MM.1S (cell line): ENCODE results near the gene TMEM59L.

Source experiments
- DNase-seq: peaks from one replicate; pipeline ENCODE4 v3.0.0-alpha.2; 2015
- H2AFZ ChIP-seq: fragments of 300-600 bp; sonication (generic); 2 replicates; pipeline ENCODE4 v1.6.0; 2016; ENCODE audit warnings: antibody characterized with exemption, low read length
- H3F3A ChIP-seq: fragments of 300-600 bp; sonication (generic); 2 replicates; pipeline ENCODE4 v1.6.1; 2016; ENCODE audit warnings: mild to moderate bottlenecking, antibody characterized with exemption, low read length, moderate library complexity, mixed read lengths; ENCODE audit not compliant: insufficient read depth
- H3K27ac ChIP-seq: fragments of 300-600 bp; sonication (generic); 2 replicates; pipeline ENCODE4 v1.5.1; 2016; ENCODE audit warnings: mild to moderate bottlenecking, low read length
- H3K27me3 ChIP-seq: fragments of 300-600 bp; sonication (generic); replicated peaks from 2 replicates; pipeline ENCODE4 v1.6.0; 2016; ENCODE audit warnings: low read length; ENCODE audit not compliant: insufficient read depth
- H3K36me3 ChIP-seq: fragments of 300-600 bp; sonication (generic); replicated peaks from 2 replicates; pipeline ENCODE4 v1.6.1; 2016; ENCODE audit warnings: mild to moderate bottlenecking, low read length, mixed read lengths; ENCODE audit not compliant: insufficient read depth
- H3K4me1 ChIP-seq: fragments of 300-600 bp; sonication (generic); 2 replicates; pipeline ENCODE4 v1.6.1; 2016; ENCODE audit warnings: low read length, mixed read lengths
- H3K4me2 ChIP-seq: fragments of 300-600 bp; sonication (generic); 2 replicates; pipeline ENCODE4 v1.6.0; 2016; ENCODE audit warnings: low read depth, low read length
- H3K4me3 ChIP-seq: fragments of 300-600 bp; sonication (generic); 2 replicates; pipeline ENCODE4 v1.5.1; 2016; ENCODE audit warnings: low read length, mixed read lengths
- H3K79me2 ChIP-seq: fragments of 300-600 bp; sonication (generic); 2 replicates; pipeline ENCODE4 v1.6.1; 2016; ENCODE audit warnings: mixed run types, low read length, mixed read lengths
- H3K9ac ChIP-seq: fragments of 300-600 bp; sonication (generic); 2 replicates; pipeline ENCODE4 v1.6.1; 2016; ENCODE audit warnings: low read length, mixed read lengths
- H3K9me2 ChIP-seq: fragments of 300-600 bp; sonication (generic); replicated peaks from 2 replicates; pipeline ENCODE4 v1.6.1; 2016; ENCODE audit warnings: mild to moderate bottlenecking, low read length, mixed read lengths; ENCODE audit not compliant: insufficient read depth
- H3K9me3 ChIP-seq: fragments of 300-600 bp; sonication (generic); replicated peaks from 2 replicates; pipeline ENCODE4 v1.6.1; 2016; ENCODE audit warnings: mild to moderate bottlenecking, low read length, mixed read lengths; ENCODE audit not compliant: insufficient read depth
- H4K20me1 ChIP-seq: fragments of 300-600 bp; sonication (generic); 2 replicates; pipeline ENCODE4 v1.6.1; 2016; ENCODE audit warnings: mild to moderate bottlenecking, low read length, moderate library complexity, mixed read lengths; ENCODE audit not compliant: insufficient read depth
- CTCF ChIP-seq: fragments of 300-600 bp; sonication (generic); IDR thresholded peaks from 2 replicates; pipeline ENCODE4 v1.5.1; 2016; ENCODE audit warnings: antibody characterized with exemption, low read length, mixed read lengths
- EZH2 ChIP-seq: fragments of 300-600 bp; sonication (generic); optimal IDR thresholded peaks from 2 replicates; pipeline ENCODE3; 2017; ENCODE audit warnings: low read depth, mild to moderate bottlenecking, antibody characterized with exemption, low read length, mixed read lengths
- EZH2phosphoT487 ChIP-seq: fragments of 300-600 bp; sonication (generic); IDR thresholded peaks from 2 replicates; pipeline ENCODE4 v1.6.1; 2018; ENCODE audit warnings: antibody characterized with exemption, low read length

The TMEM59L gene

DNA sequence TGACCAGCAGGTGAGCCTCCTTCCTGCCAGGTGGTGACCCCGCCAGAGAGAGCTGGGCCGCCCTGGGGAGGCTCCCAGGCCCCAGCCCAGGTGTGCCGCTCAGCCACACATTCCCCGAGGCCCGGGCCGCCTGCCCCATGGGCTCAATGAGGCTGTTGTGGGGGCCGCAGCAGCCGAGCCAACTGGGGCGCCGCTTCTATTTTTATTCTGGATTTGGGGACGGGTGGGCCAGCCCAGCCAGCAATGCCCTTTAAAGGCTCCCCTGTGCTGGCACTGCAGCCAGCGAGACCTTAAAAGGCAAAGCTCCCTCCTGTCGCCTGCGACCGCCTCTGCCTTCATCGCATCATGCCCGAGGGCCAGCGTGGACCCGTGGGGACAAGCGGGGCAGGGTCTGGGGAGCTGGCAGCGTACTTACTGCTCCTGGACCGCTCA, 53.1 kb downstream of the TMEM59L start:
- Histone ChIP-seq H3K79me2 (no peaks in the 10 kb centered on the region), H3K36me3 (no peaks in the 10 kb centered on the region; the same call in 1 of the 2 replicates), H3K9me3 (no peaks in the 10 kb centered on the region), H3K9me2 (no peaks in the 10 kb centered on the region), H3F3A (no peaks in the 10 kb centered on the region), H3K4me3 (no peak overlapping the region), H3K27me3 (no peaks in the 10 kb centered on the region), H3K27ac (no peak overlapping the region), H3K4me2 (no peak overlapping the region), H3K4me1 (no peaks in the 10 kb centered on the region), H3K9ac (no peak overlapping the region), H2AFZ (no peak overlapping the region), H4K20me1 (no peaks in the 10 kb centered on the region)
- TF ChIP-seq EZH2phosphoT487 (no peak), EZH2 (no peak), CTCF (no peak)
- no peak for DNase-seq

DNA sequence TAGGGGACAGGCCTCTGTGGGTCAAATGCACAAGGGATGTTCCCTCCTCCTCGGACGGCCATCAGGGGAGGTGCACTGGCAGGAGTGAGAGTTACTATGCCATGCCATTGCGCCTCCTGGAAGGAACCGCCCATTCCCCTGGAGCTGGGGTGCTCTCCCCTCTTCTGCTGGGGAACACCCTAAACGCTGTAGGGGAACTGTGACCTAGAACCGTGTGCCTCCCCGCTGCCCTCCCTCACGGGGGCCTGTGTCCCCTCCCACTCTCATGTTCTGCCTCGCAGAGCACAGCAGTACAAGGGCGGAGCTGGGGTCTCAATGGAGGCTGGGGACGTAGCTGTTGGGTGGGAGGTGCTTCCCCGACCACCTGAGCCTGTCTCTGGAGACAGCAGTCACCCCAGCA, 53.6 kb downstream of the TMEM59L start:
- H3K9me3 ChIP-seq: no peaks in the 10 kb centered on the region
- H3K4me2 ChIP-seq: no peak overlapping the region
- no peaks in the 10 kb centered on the region for H3K9me2 ChIP-seq
- no peak for DNase-seq
- no peak overlapping the region for H2AFZ ChIP-seq
- no peak overlapping the region for H3K27ac ChIP-seq
- no peak overlapping the region for H3K9ac ChIP-seq
- H3K36me3 ChIP-seq: no peaks in the 10 kb centered on the region; the same call in 1 of the 2 replicates
- TF ChIP-seq CTCF: no peak
- no peak for TF ChIP-seq EZH2
- no peak for TF ChIP-seq EZH2phosphoT487
- H3K4me1 ChIP-seq: no peaks in the 10 kb centered on the region
- no peaks in the 10 kb centered on the region for H3K79me2 ChIP-seq
- no peak overlapping the region for H3K4me3 ChIP-seq
- H3K27me3 ChIP-seq: no peaks in the 10 kb centered on the region
- H4K20me1 ChIP-seq: no peaks in the 10 kb centered on the region
- H3F3A ChIP-seq: no peaks in the 10 kb centered on the region

DNA sequence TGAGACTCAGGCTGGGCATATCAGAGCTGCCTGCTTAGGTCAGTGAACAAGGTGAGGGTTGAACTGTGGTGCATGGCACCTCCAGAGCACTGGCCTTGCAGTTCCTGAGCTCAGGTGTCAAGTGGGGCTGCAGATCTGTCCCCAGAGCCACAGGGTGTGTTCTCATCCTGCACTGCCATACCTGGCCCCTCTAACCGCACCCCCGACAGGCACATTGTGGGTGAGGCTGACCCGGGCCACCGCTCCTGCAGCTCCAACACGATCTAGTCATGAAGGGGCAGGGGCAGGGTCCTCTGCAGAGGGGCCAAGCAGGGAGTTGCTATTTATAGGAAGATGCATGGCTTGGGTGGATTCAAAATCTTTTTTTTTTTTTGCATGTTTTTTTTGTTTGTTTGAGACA, 54.1 kb downstream of the TMEM59L start:
- TF ChIP-seq CTCF: no peak
- TF ChIP-seq EZH2phosphoT487: no peak
- no peak for TF ChIP-seq EZH2
- Histone ChIP-seq H3K4me2 (no peak overlapping the region), H3K79me2 (no peaks in the 10 kb centered on the region)

More for the DNA sequence above, 54.1 kb downstream of the TMEM59L start:
- no peaks in the 10 kb centered on the region for H3F3A ChIP-seq
- no peaks in the 10 kb centered on the region for H3K4me1 ChIP-seq
- H3K36me3 ChIP-seq: no peaks in the 10 kb centered on the region; the same call in 1 of the 2 replicates
- no peak overlapping the region for H3K9ac ChIP-seq
- H3K27ac ChIP-seq: no peak overlapping the region
- no peaks in the 10 kb centered on the region for H3K9me3 ChIP-seq
- no peak overlapping the region for H2AFZ ChIP-seq
- no peaks in the 10 kb centered on the region for H4K20me1 ChIP-seq
- no peaks in the 10 kb centered on the region for H3K27me3 ChIP-seq
- H3K4me3 ChIP-seq: no peak overlapping the region
- no peaks in the 10 kb centered on the region for H3K9me2 ChIP-seq
- DNase-seq: no peak
